Inflammatory macrophage (primary cell): ENCODE data around the gene DIDO1.
A peak's percentile ranks its signal among the peaks of the same experiment; 100 is the strongest.
"Not testable (repeated sequence)": the region's sequence is repeated elsewhere in the genome, so short reads cannot be mapped to it uniquely, and the experiment has no call there.

ENCODE experiments used
- DNase-seq, 2 donors: peaks; one replicate each; pipeline ENCODE4 v3.0.0-alpha.2; 2020 to 2022

DIDO1 gene

DNA sequence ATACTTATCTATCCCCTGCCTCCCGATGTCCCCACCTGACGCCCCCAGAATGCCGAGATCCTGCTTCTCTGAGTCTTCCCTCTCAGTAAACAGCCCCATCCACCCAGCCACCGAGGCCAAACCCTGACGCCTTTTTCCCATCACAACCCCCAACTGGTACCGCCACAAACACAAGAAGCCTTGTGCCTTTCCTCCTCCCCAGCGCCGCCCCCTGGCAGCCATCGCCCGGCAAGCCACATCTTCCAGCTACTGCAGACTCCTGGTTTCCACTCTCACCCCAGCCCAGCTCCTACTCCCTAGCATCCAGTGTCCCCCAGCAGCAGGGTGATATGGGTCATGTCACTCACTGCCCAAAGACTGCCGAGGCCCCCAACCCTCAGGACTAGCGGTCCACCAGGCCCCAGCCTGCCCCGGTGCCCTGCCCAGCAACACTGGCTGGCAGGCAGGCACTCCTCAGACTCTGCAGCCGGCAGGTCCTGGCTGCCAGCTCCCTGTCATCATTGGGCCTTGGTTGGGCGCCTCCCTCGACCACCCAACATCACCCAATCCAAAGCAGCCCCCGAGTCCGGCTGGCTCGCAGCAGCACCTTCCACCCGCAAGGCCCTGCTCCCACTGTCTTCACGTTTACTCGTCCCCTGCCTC is 75.9 kb downstream of the DIDO1 start:
- no peak for DNase-seq

DNA sequence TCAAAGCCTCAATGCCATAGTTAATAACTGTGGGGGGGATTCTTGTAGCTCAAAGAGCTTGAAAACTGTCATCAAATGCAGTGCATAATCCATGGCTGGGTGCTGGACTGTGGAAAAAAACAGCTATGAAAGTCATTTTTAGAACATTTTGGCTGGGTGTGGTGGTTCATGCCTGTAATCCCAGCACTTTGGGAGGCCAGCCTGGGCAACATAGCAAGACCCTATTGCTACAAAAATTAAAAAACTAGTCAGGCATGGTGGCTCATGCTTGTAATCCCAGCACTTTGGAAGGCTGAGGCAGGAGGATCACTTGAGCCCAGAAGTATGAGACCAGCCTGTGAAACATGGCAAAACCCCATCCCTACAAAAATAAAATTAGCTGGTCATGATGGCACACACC is 76.9 kb downstream of the DIDO1 start:
- DNase-seq: no peak

DNA sequence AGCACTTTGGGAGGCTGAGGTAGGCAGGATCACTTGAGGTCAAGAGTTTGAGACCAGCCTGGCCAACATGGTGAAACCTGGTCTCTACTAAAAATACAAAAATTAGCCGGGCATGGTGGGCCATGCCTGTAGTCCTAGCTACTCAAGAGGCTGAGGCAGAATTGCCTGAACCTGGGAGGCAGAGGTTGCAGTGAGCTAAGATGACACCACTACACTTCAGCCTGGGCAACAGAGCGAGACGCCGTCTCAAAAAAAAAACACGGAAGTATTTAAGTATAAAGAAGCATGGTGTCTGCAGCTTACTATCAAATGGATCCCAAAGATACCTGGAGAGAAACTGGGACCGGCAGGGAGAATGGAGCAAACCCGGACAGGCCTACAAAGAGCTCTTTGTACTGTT is 77.4 kb downstream of the DIDO1 start:
- not testable (repeated sequence) for DNase-seq

GRCh38 chr20:62846166-62846890 is 80.0 kb downstream of the DIDO1 start:
- DNase-seq: no peak

DNA sequence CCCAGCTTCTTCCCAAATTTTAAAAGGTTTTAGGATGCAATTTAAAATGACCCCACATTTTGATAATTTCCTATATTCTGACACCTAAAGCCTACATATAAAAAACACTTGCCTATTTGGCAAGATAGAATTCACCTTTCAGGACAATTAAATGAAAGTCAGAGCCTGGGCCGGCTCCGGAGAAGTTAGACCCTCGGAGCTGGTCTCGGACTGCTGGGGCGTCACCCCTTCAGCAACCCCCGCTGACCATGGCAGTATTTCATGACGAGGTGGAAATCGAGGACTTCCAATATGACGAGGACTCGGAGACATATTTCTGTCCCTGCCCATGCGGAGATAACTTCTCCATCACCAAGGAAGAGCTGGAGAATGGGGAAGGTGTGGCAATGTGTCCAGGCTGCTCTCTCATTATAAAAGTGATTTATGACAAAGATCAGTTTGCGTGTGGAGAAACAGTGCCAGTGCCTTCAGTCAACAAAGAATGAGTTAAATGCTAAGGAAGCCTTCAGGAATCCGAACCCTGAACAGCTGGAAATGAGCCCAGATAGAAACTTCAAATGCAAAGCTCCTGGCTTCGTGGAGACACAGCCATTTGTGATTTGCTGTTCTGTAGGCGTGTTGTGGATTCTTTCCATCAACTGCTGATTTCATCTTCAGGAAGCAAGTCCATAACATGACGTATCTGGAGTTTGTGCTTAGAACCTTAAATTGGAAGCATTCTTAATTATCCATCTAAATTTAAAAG is 80.7 kb downstream of the DIDO1 start:
- DNase-seq: no peak

GRCh38 chr20:62844182-62844581 is 82.1 kb downstream of the DIDO1 start:
- no peak for DNase-seq

DNA sequence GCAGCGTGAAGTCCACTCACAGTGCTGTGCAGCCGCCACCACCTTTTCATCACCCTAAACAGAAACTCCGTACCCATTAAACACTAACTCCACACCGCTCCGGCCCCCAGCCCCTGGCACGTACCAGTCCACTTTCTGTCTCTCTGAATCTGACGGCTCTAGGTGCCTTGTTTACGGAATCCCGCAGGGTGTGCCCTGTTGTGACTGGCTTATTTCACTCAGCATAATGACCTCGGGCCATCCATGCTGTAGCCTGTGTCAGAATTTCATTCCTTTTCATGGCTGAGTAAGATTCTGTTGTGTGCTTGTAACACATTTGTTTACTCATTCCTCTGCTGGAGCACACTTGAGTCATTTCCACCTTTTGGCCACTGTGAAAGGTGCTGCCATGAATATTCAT is 82.6 kb downstream of the DIDO1 start:
- no peak for DNase-seq

- no peak for DNase-seq
Measured at GRCh38 chr20:62841705-62842212, 84.5 kb downstream of the DIDO1 start.

DNA sequence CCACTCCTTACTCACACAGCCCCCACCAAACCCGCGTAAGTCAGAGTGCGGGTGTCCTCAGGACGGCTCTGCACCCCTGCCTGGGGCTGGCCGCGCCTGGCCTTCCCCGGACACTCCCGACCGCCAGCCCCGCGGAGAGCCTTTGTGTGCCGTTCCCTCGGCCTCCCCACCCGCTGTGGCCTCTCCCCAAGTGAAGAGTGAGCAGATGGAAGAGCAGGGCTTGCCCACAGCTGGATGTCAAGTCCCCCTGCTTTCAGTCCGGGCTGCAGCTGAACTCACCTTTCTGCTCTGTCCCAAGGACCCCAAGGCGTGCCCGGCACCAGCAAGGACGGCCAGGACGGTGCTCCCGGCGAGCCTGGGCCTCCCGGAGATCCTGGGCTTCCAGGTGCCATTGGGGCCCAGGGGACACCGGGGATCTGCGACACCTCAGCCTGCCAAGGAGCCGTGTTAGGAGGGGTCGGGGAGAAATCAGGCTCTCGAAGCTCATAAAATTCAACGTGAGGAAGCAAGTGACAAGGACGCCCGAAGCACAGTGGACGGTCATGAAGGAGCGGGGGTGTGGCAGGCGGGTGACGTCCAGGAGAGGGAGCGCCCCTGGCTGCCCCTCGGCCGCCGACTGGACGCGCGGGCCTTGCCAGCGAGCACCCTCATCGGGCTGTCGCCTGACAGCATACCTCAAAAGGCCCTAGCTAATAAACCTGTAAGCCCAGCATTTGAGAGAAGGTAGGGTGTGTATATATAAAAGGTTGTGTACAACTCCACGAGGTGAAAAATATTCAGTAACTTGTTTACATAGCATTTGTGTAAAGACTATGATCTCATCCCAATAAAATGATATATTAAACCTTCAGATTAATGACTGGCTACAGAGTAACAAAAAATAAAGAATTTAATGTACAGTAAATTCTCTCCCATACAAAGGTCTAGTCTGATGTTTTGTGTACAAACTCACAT is 85.8 kb downstream of the DIDO1 start:
- no peak for DNase-seq

GRCh38 chr20:62839816-62840215 is 86.5 kb downstream of the DIDO1 start:
- no peak for DNase-seq

GRCh38 chr20:62839261-62839660 is 87.0 kb downstream of the DIDO1 start:
- no peak for DNase-seq

GRCh38 chr20:62838128-62838891 is 88.0 kb downstream of the DIDO1 start:
- peak; percentile 22 to 32 for DNase-seq

DNA sequence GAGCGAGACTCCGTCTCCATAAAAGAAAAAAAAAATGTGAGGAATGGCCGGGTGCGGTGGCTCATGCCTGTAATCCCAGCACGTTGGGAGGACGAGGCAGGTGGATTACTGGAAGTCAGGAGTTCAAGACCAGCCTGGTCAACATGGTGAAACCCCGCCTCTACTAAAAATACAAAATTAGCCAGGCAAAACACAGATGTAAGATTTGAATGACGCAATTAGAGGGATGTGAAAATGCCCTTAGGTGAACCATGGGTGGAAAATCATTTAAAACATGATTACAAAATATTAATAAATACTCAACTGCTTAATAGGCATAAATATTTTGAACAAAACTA is 88.5 kb downstream of the DIDO1 start:
- no peak for DNase-seq

DNA sequence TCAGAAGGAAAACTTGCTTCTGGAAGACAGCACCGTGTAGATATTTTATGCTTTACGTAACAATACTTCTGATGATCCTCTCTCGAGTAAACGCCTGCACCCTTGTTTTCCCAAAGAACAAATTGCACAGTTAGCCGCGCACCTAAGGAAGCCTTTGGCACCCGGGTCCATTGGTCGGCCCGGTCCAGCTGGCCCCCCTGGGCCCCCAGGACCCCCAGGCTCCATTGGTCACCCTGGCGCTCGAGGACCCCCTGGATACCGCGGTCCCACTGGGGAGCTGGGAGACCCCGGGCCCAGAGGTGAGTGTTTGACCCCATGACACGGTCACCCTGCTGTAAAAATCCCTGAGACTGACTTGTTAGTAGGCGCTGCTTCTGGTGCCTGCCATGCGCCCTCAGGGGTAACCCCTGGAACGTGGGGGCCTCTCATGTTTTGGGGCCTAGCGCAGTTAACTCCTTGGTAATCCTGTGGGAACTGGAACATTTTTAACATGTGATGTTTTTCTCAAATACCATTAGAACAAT is 89.3 kb downstream of the DIDO1 start:
- no peak for DNase-seq

GRCh38 chr20:62835931-62836861 is 90.1 kb downstream of the DIDO1 start:
- DNase-seq: no peak

DNA sequence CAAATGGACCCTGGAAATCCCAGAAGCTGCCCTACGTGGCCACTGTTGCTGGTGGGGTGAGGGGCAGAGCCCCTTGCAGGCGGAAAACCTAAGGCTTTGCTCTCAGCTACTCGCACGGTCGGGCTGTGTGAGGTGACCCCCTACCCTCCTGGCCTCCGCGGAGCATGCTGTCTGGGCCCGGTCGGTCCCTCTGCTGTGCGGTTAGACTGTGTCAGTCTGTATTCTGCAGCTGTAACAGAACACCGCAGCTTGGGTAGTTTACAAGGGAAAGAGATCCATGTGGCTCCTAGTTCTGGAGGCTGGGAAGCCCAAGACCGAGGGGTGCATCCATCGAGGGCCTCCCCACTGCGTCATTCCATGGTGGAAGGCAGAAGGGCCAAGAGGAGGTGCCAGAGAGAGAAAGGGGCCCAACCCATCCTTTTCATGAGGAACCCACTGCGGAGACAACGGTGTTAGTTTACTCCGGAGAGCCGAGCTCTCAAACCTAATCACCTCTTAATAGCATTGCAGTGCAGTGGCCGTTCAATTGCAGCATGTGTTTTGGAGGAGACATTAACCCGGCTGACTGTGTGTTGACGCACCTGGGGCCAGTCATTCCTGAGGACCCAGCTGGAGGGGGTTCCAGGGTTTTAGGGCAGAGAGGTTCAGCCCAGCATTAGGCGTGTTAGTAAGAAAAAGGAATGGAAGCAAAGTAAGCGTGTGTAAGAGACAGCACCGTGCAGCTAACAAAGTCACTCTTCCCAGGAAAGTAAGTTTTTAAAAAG is 91.2 kb downstream of the DIDO1 start:
- no peak for DNase-seq

GRCh38 chr20:62832951-62833391 is 93.3 kb downstream of the DIDO1 start:
- no peak for DNase-seq

DNA sequence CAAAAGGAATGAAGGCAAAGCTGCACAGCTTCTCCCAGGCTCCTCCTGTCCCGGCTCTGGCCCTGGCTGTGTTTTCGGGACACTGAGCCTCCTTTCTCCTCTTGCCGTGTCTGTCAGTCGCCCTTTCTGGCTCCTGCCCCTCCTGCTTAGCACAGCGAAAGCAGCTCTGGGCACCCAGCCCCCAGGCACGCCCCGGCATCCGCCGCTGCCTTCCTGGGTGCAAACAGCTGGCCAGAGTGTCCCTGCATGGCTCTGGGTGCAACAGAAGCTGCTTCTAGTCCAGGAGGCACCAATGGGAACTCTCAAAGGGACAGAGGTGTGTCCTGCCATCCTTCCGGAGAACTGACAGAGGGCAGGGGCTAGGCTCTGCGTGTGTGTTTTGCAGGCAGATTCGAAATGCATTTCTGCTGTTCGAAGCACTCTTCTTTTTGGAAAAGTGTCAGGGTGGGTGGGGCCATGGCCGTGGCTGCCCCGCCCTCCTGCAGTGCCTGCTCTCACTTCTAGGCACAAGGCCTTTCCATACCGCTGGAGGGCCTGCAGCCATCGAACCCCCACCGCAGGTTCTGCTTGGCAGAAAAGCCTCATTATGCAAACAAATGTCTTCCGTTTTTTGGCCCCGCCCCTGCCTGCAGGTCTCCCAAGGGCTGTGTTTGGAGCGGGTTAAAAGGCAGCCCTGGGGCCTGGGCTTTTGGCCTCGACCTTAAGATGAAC is 93.9 kb downstream of the DIDO1 start:
- DNase-seq: peak; percentile 85 to 94

- DNase-seq: no peak
Measured at GRCh38 chr20:62831854-62832211, 94.5 kb downstream of the DIDO1 start.
